ENCODE data around the gene DDX59.

The DDX59 gene

DNA sequence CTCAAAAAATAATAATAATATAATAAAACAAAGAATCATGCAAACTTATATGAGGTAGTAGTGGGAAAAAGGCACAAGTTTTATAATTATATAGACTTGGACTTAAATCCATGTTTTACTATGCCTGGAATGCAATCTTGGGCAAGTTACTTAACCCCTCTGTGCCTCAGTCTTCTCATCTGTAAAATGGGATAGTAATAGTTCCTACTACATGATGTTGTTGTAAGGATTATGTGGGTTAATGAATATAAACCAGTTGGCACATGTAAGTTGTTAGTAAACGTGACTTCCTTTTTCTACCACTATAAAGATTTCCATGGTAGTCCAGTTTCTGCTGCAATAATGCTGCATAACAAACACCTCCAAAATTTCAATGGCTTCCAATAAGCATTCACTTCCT is 38.3 kb downstream of the DDX59 start:
- in situ Hi-C loops (cut with MboI; ENCODE audit: low sequenced_read_pairs): loop anchor here (25.0 kb wide), 1 partner anchor 156 kb away; no protein-coding TSS in a partner anchor

DNA sequence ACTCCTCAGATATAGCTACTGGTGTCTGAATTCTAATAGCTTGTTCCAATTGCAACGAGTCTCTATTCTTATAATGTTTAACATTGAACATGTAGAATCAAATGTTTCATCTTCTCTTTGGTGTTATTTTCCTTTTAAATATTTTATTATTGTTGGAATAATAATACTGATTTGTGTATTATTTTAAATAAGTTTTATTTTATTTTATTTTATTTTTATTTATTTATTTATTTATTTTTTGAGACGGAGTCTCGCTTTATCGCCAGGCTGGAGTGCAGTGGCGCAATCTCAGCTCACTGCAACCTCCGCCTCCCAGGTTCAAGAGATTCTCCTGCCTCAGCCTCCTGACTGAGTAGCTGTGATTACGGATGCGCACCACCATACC is 39.2 kb downstream of the DDX59 start:
- in situ Hi-C loops (cut with MboI; ENCODE audit: low sequenced_read_pairs): loop anchor here (25.0 kb wide), 1 partner anchor 157 kb away; no protein-coding TSS in a partner anchor

DNA sequence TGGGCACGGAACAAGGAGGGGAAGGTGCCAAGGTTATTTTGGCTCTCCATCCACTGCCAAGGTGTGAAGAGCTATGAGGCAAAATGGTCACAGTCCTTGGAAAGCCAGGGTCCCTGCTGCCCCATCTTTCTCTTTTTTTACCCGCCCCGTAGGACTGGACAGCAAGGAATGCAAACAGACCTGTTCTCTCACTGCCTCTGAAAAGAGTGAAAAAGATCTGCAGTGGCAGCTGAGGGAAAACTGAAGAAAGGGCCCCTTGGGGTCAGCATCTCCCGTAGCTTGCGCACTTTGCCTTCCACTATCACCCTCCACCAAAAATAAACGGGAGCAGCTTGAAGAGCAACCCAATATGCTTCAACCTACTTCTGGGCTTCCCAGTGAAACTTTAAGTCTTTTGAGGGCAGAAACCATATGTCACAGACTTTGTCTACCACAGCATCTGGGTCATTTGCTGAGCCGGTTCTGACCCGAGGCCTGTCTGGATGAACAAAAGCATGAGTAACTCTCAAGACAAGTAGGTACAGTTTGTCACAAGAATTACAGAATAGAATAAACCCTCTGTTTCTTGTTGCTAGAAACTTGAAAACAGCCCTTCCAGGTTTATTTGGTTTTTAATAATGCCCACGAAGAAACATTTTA is 39.7 kb downstream of the DDX59 start:
- in situ Hi-C loops (cut with MboI; ENCODE audit: low sequenced_read_pairs): loop anchor here (25.0 kb wide), 1 partner anchor 157 kb away; no protein-coding TSS in a partner anchor

DNA sequence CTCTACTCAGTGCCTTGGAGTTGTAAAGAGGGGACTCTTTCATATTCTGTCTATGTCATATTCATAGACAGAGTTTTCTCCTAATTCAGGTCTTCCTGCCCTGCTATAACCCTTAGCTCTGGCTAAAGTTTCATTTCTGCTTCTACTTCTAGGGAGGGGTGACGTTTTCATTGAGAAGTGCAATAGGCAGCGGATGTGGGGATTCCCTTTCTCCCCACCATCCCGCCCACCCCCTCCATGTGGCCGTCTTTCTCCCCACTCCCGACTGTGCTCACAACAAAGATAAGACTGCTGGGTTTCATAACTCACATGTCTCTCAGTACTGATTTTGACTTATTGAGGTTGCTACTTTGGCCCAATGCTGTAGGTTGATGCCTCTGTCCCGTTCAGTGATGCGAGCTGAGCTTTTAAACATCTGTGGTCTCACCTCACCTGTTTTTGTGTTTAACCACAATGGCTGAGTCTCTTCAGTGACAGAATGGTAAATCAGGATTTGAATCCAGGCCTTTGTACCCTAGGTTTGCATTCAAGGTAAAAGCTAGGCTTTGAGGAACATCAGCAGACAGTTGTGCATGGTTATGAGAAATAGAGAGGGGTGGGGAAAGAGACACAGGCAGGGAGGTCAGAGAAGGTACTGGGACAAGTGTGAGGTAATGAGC is 41.4 kb downstream of the DDX59 start:
- in situ Hi-C loops (cut with MboI; ENCODE audit: low sequenced_read_pairs): loop anchor here (25.0 kb wide), 1 partner anchor 159 kb away; no protein-coding TSS in a partner anchor

DNA sequence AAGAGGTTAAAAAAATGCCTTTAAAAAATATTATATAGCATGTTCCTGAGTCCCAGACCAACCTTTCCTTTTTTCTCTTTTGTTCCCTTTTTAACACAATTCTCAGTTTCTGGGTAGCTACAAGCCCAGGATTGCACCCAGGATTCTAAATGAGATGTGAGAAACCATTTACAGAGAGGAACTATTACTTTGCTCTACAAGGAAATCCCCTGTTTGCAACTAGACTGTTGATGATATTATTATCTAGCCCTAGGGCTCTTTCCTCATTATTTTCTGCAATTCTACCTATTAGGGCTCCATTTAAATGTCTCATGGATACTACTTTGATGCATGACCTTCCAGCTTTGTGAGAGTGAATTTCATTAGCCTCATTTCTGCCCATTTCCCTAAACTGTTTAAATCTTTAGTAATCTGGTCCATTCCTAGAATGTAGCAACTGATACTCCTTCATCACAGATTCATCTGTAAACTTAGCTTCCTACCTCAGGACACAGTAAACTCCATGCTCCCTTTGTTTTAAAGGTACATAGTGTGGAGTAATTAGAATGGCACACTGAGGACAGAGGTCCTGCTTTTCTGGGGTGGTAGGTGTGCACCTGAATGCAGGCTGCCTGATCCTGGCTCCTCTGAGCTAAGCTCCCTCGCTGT is 42.0 kb downstream of the DDX59 start:
- in situ Hi-C loops (cut with MboI; ENCODE audit: low sequenced_read_pairs): loop anchor here (25.0 kb wide), 1 partner anchor 160 kb away; no protein-coding TSS in a partner anchor

DNA sequence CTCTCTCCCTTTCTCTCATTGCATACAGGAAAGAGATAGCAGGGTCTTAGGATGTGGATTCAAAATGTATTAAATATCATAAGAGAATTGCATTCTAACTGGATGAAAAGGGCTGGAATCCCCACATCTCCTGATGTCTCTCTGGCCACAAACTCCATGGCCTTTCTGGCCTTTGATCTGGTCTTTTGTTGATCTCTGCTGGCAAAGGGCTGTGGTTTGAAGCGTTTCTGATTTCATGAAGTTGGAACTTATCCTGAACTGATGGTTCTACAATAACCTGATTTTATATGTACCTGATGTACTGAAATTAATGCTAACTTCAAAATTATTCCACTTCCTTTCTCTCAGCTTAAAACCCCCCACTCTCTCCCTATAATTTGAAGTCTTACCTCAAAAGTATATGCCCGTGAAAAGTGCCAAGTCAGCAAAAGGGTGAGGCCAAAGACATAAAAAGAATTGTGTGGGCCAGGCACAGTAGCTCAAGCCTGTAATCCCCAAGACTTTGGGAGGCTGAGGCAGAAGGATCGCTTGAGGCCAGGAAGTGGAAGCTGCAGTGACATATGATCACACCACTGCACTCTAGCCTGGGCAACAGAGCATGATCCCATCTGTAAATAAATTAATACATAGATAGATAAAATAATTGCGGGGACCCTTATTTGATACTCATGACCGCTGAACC is 42.7 kb downstream of the DDX59 start:
- in situ Hi-C loops (cut with MboI; ENCODE audit: low sequenced_read_pairs): loop anchor here (25.0 kb wide), 1 partner anchor 160 kb away; no protein-coding TSS in a partner anchor

DNA sequence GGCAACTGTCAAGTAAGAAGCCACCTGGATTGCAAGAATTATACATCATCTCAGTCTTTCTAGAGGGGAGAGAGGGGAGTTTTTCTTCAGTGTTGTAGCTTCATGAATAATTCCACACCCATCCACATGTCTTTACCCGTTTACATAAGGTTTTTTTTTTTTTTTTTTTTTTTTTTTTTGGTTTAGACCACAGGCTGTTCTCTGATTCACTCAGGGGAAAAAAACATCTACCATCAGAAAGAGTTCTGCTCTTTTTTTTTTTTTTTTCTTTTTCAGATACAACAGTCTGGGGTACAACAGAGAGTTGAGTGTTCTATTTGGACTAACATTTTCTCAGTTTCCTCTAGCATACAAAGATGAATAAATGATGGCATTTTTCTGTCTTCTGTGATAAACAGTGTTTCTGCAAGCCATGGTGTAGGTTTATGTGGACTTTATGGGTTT is 44.3 kb downstream of the DDX59 start:
- in situ Hi-C loops (cut with MboI; ENCODE audit: low sequenced_read_pairs): loop anchor here (25.0 kb wide), 1 partner anchor 162 kb away; no protein-coding TSS in a partner anchor

DNA sequence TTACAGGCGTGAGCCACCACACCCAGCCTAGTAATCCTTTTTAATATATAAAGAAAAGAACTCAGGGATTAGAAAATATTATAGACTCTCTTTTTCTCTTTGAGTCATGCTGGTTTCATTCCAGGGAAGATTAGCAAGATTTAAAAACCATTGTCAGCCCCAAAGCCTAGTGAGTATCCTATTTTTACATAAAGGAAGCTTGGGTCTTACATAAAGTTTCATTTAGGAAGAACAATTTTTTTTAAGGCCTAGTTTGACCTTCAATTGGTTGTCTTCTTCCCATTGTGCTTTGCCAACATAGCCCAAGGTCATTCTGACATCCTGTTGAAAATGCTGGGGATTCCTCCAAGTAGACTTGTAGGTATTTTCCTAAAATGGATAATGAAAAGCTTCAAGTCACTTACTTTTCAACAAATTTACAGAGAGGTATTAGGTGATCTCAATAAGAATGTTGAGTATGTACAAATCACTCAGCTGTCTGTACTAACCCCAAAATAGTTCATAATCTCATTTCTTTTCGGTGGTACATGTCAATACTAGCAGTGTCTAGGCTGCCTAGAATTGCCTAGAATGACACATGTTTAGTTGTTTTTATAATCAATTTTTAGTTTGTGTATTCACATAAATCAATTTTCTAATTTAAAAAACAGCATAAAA is 44.9 kb downstream of the DDX59 start:
- in situ Hi-C loops (cut with MboI; ENCODE audit: low sequenced_read_pairs): loop anchor here (25.0 kb wide), 1 partner anchor 162 kb away; no protein-coding TSS in a partner anchor

DNA sequence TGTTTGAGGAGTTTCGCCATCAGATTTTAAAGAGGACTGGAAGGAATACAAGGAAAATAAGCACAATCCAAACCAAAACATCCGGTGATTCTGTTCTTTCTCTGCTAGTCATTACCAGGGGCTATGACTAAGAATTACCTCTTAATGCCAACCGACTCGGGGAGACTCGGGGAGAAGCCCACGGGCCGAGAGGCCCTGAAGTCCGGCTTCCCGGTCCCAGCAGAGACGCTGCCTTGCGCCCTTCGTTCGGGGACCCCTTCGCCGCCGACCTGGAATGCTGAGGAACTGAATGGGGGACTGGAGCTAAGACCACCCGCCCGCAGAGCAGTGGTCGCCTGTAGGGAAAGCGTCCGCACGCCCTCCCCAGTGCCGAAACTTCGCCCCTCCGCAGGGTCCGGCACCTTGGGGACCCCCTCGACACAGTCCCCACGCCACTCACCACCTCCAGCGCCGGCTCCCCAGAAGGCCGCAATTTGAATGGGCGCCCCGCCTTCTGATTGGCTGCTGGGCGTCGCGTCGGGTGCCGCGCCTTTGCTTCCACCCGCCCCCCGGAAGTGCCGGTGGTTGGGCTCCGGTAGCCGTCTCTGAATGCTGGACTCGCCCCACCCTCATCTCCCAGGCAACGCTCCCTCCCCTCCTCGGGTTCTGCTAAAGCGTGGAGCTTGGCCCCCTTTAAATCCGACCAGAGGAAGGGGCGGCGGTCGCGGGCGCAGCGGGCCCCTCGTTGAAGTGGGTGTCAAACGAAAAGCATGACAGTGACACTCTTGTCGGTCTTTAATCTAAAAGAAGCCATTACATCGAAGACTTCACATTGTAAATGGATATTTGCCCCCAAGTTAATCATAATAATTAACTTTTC is 49.2 kb downstream of the DDX59 start, which contains the start of gene KIF14:
TSS of gene KIF14 (minus strand) at position 479 of the 859 bp plus-strand sequence. CDS start 2,028 bp downstream, outside the sequence.
- in situ Hi-C loops (cut with MboI; ENCODE audit: low sequenced_read_pairs): no loop called here

DNA sequence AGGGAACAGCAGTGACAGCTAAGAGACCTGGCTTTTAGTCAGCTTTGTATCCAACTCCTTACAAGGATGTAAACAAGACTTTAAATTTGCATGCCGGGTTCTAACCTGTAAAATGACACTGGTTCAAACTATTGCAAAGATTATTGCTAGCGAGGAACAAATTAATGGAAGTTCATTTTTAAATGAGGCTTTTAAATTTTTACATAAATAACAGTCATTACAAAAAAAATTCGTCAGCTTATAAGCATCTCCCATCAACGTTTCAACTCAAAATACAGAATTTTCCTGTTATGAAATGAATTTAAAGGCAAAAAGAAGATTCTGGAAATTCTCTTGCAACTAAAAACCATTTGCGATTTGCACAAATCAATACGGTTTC is 49.8 kb downstream of the DDX59 start:
- in situ Hi-C loops (cut with MboI; ENCODE audit: low sequenced_read_pairs): loop anchor here (10.0 kb wide), 1 partner anchor 345 kb away; no protein-coding TSS in a partner anchor

DNA sequence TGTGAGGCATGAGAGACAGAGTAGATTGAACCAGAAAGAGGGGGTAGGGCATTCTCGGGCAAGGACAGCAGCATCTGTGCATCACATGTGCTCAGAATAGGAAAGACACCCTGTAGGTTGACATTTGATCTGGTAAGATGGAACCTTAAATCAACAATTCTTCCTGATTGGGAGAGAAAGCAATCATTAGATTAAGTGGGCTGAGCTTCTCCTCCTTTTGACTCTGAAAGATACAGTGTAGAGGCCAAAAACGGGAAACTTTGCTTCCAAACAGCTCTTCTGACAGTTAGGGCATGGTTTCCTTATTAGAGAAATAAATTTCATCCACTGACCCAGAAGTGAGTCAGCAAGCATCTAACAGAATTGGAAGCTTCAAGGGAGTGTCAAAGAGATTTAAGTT is 58.9 kb downstream of the DDX59 start:
- in situ Hi-C loops (cut with MboI; ENCODE audit: low sequenced_read_pairs): loop anchor here (10.0 kb wide), 1 partner anchor 354 kb away; no protein-coding TSS in a partner anchor

DNA sequence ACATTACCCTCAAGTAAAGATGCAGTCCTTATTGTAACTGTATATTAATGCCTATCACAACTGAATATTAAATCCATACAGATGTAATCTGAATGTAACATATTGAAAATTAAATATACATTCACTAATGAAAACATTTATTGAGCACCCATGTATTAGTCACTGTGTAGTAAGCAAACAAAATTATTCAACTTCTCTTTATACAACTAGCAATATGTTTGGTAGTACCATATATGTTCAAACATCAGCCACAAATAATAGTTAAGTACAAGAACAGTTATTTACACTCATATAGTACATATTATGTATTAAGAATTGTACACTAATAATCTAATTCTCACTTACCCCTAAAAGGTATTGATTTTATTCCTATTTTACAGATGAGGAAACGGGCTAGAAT is 67.1 kb downstream of the DDX59 start:
- in situ Hi-C loops (cut with MboI; ENCODE audit: low sequenced_read_pairs): no loop called here

Measured in HL-60/S4 treated with retinoic acid at 250 ng/mL for 4 days and 3 days (cell line).